CD8-positive, alpha-beta memory T cell (primary cell): Measurements from ENCODE around the gene NAP1L1. TPM values are rescaled to one million over a fixed set of nuclear protein-coding genes. Genes with fewer than 3 reads are reported as not detected.

Experiments used
- CTCF ChIA-PET: fragments of 350-600 bp; sonication (Branson Sonifier 250); formaldehyde crosslinking; loops from one replicate; lab custom pipeline; 2021; ENCODE audit warnings: antibody characterized with exemption; lab: Charles Lee
- POLR2A ChIA-PET: fragments of 350-600 bp; sonication (Branson Sonifier 250); formaldehyde crosslinking; loops from one replicate; lab custom pipeline; 2021; ENCODE audit warnings: antibody characterized with exemption; lab: Charles Lee
- DNase-seq, 5 donors: peaks; one replicate each; pipeline versions ENCODE4 v3.0.0 to v3.0.0-alpha.2; 2020 to 2022; ENCODE audit warnings: mixed read lengths in 1 of 5
- H3K27ac ChIP-seq: one replicate; pipeline ENCODE4 v1.7.0; 2013; ENCODE audit warnings: low read depth, mild to moderate bottlenecking, low read length, moderate library complexity
- H3K27me3 ChIP-seq: 2 replicates; pipeline ENCODE4 v1.7.0; 2013; ENCODE audit warnings: low read length, mild to moderate bottlenecking; ENCODE audit not compliant: insufficient read depth, poor library complexity, severe bottlenecking
- H3K36me3 ChIP-seq: 2 replicates; pipeline ENCODE4 v1.7.0; 2013; ENCODE audit warnings: mild to moderate bottlenecking, low read length, moderate library complexity; ENCODE audit not compliant: insufficient read depth
- H3K4me1 ChIP-seq: 2 replicates; pipeline ENCODE4 v1.7.0; 2013; ENCODE audit warnings: mild to moderate bottlenecking, low read length, moderate library complexity; ENCODE audit not compliant: insufficient read depth
- H3K4me3 ChIP-seq: 2 replicates; pipeline ENCODE4 v1.7.0; 2013; ENCODE audit warnings: mild to moderate bottlenecking, low read length
- H3K9me3 ChIP-seq: 2 replicates; pipeline ENCODE4 v1.7.0; 2013; ENCODE audit warnings: mild to moderate bottlenecking, low read length
- H3K27ac Mint-ChIP-seq, 8 donors: one replicate each; pipeline ENCODE4 v1.8.0; 2020 to 2021; ENCODE audit warnings: mixed read lengths in 8 of 8, mild to moderate bottlenecking in 6 of 8, inconsistent platforms in 3 of 8, moderate library complexity in 3 of 8
- H3K27me3 Mint-ChIP-seq, 2 donors: one replicate each; pipeline ENCODE4 v1.8.0; 2020 to 2021; ENCODE audit warnings: mixed read lengths in 2 of 2, mild to moderate bottlenecking in 1 of 2, moderate library complexity in 1 of 2
- H3K36me3 Mint-ChIP-seq, 3 donors: one replicate each; pipeline ENCODE4 v1.8.0; 2020 to 2021; ENCODE audit warnings: mixed read lengths in 3 of 3, inconsistent platforms in 1 of 3, mild to moderate bottlenecking in 1 of 3
- H3K4me1 Mint-ChIP-seq, 3 donors: one replicate each; pipeline ENCODE4 v1.8.0; 2020 to 2021; ENCODE audit warnings: mixed read lengths in 3 of 3, inconsistent platforms in 1 of 3, mild to moderate bottlenecking in 1 of 3
- H3K4me3 Mint-ChIP-seq, 7 donors: one replicate each; pipeline ENCODE4 v1.8.0; 2020 to 2021; ENCODE audit warnings: mixed read lengths in 7 of 7, mild to moderate bottlenecking in 6 of 7, moderate library complexity in 4 of 7, inconsistent platforms in 2 of 7
- H3K9me3 Mint-ChIP-seq, 5 donors: one replicate each; pipeline ENCODE4 v1.8.0; 2020 to 2022; ENCODE audit warnings: mixed read lengths in 5 of 5, mild to moderate bottlenecking in 3 of 5, moderate library complexity in 2 of 5, inconsistent platforms in 1 of 5
- polyA plus RNA-seq: library from polyadenylated mRNA; unstranded; fragments of 300-500 nt; fragmentation: Illumina TruSeq; gene quantifications from one replicate; pipeline ENCODE4 v1.2.3, GENCODE V29; 2021
- total RNA-seq, 2 experiments: library from RNA; stranded (reverse); gene quantifications; one replicate each; pipeline ENCODE4 v1.2.3, GENCODE V29; 2021

NAP1L1 gene, protein sequence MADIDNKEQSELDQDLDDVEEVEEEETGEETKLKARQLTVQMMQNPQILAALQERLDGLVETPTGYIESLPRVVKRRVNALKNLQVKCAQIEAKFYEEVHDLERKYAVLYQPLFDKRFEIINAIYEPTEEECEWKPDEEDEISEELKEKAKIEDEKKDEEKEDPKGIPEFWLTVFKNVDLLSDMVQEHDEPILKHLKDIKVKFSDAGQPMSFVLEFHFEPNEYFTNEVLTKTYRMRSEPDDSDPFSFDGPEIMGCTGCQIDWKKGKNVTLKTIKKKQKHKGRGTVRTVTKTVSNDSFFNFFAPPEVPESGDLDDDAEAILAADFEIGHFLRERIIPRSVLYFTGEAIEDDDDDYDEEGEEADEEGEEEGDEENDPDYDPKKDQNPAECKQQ
- total RNA-seq (100 to 1,000 TPM; 926 to 964 TPM), polyA plus RNA-seq (166 TPM)

DNA sequence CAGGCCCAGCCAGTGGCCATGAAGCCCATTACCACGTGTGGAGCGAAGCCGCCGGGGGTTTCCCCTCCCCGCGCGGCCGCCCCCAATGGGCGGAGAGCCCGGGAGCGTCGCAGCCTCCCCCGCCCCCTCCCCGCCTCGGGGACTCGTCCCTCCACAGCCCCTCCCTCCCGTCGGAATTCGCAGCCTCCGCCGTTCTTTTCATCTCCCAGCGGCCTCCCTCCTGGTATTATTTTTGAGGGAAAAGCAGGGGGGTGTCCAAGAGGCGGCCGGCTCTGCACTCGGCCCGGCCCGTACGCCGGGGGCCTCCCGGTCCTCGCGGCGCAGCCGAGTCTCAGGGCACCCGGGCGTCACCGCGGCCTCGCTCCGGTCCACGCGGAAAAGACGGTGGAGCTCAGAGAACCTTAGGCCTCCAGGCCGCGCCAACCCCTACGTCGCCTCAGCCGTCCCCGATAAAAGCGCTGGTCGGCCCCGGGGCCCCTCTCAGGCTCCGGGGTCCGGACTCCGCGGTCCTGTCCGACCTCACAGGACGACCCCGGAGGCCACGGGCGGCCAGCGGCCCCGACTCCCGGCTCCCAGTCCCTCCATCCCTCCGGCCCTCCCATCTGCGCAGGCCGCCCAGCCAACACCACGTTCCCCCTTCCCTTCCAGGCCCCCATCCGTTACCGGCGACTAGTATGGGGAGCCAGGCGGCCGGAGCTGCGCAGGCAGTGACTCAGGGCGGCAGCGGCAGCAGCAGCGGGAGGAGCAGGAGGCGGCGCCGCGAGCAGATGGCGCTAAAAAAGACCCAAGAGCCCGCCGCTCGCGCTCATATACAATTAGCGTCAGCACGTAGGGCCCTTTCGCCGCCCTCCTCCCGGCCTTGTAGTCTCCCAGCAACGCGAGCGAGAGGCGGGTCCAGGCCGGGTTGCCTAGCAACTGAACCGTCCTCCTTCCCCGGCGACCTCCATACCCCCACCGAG, at the start of gene NAP1L1:
TSS of gene NAP1L1 (minus strand) at position 782 of the 959 bp plus-strand sequence. CDS start 10,466 bp downstream, outside the sequence.
- ChIA-PET CTCF (interaction anchor here (1.3 kb wide), 1 partner anchor 72 kb away, joined by 3 read pairs; no protein-coding TSS in a partner anchor), POLR2A (interaction anchor here (1.0 to 2.6 kb wide), 5 partner anchors 20 to 573 kb away, joined by 5 to 19 read pairs (median 5); partner anchors contain the start of genes BBS10, KRR1, OSBPL8 and PHLDA1)
- Mint-ChIP-seq H3K9me3 (no peaks in the 10 kb centered on the region), H3K27me3 (peaks cover 0 to 4% of the 10 kb centered on the region in 2 donors), H3K27ac (peak within 1 kb of the TSS; percentile 98 to 100 (median 99)), H3K4me3 (peak within 1 kb of the TSS; percentile 96 to 100 (median 98)), H3K36me3 (peaks cover 0 to 19% (median 0%) of the 10 kb centered on the region in 3 donors), H3K4me1 (peaks cover 50 to 66% (median 59%) of the 10 kb centered on the region in 3 donors)
- Histone ChIP-seq H3K27me3 (no peaks in the 10 kb centered on the region), H3K36me3 (no peaks in the 10 kb centered on the region), H3K4me1 (peaks cover 39% of the 10 kb centered on the region), H3K27ac (peak within 1 kb of the TSS; percentile 97), H3K4me3 (peak within 1 kb of the TSS; percentile 68), H3K9me3 (no peaks in the 10 kb centered on the region)
- DNase-seq, result peak; percentile 94 to 99 (median 96)

DNA sequence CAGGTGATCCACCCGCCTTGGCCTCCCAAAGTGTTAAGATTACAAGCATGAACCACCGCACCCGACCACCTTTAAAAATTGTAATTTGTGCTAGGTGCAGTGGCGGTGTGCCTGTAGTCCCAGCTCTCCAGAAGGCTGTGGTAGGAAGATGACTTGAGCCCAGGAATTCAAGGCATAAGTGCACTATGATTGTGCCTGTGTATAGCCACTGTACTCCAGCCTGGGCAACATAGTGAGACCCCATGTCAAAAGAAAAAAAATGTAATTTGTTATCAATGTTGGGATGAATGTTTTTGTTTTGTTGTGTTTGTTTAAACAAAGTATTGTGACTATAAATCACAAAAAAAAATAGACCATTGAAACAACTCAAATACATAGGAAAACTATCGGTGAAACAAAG, 43.1 kb upstream of the NAP1L1 start:
- DNase-seq, result no peak
- H3K36me3 ChIP-seq, result no peaks in the 10 kb centered on the region
- Mint-ChIP-seq H3K9me3 (no peaks in the 10 kb centered on the region), H3K27me3 (peaks cover 1 to 14% of the 10 kb centered on the region in 2 donors), H3K4me3 (no peak overlapping the region), H3K4me1 (no peaks in the 10 kb centered on the region), H3K36me3 (peaks cover 0 to 3% (median 0%) of the 10 kb centered on the region in 3 donors), H3K27ac (no peak overlapping the region)
- H3K27ac ChIP-seq, result no peak overlapping the region
- ChIA-PET CTCF (no interaction called here), POLR2A (no interaction called here)
- no peaks in the 10 kb centered on the region for H3K9me3 ChIP-seq
- H3K4me3 ChIP-seq, result no peak overlapping the region
- H3K4me1 ChIP-seq, result no peaks in the 10 kb centered on the region
- no peaks in the 10 kb centered on the region for H3K27me3 ChIP-seq

DNA sequence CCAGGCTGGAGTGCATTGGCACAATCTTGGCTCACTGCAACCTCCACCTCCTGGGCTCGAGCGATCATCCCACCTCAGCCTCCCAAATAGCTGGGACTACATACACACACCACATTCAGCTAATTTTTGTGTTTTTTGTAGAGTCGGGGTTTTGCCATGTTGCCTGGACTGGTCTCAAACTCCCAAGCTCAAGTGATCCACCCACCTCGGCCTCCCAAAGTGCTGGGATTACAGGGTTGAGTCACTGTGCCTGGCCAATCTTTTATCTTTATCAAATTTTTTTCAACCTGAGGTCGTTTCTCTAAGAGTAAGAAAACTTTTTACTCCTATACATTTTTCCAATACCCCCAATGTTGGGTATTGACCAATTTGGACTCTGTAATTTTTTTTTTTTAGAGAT, 40.0 kb upstream of the NAP1L1 start:
- ChIA-PET CTCF (no interaction called here), POLR2A (no interaction called here)
- Histone ChIP-seq H3K9me3 (no peaks in the 10 kb centered on the region), H3K27ac (no peak overlapping the region), H3K4me1 (no peaks in the 10 kb centered on the region), H3K4me3 (no peak overlapping the region), H3K27me3 (no peaks in the 10 kb centered on the region), H3K36me3 (no peaks in the 10 kb centered on the region)
- no peak for DNase-seq
- Mint-ChIP-seq H3K36me3 (no peaks in the 10 kb centered on the region), H3K27ac (peak overlapping the region in 2 of 8 donors; percentile 2 to 19), H3K9me3 (no peaks in the 10 kb centered on the region), H3K27me3 (peaks cover 1 to 3% of the 10 kb centered on the region in 2 donors), H3K4me3 (no peak overlapping the region), H3K4me1 (no peaks in the 10 kb centered on the region)

DNA sequence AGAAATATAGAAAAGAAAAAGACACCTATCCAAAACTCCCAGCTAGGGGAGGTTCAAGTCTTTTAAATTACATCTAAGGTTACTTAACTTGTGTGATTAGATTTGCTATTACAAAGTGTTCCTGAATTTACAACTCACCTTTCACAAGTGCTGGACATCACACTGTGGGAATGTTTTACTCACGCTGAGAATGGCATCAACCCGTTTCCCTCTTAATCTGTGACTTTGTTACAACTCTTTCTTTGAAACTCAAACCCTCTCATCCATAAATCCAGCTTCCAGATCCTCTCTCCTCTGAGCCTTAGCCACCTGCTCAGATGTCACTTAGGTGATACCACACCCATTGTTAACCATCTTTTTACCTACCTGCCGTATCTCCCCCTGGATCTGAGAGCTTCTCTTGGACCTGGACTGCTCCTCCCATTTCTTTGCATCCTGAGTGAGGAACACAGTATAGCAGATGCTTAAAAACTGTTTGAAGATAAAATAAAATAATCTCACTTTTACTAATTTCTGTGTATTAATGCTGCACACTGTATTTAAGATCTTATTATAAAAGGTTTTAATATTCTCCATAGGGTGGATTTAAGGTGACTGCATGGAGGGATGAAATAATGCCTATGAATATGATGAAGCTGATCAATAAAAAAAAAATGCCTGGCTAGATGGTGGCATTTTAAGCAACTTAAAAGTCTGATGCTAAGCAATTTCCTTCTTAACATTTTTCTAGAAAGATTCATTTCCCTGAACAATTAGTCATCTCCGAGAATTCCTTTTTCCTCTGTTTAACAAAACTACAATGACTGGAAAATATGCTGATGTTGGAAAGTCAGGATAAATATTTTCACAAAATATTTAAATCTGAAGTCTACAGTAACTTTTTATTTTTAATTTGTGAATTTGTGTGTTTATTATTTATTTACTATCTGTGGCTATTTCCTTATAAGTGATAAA, 39.1 kb upstream of the NAP1L1 start:
- ChIA-PET CTCF (no interaction called here), POLR2A (no interaction called here)
- Mint-ChIP-seq H3K27me3 (peaks cover 1 to 3% of the 10 kb centered on the region in 2 donors), H3K4me1 (no peaks in the 10 kb centered on the region), H3K4me3 (no peak overlapping the region), H3K9me3 (no peaks in the 10 kb centered on the region), H3K27ac (peak overlapping the region in 1 of 8 donors; percentile 19), H3K36me3 (no peaks in the 10 kb centered on the region)
- no peaks in the 10 kb centered on the region for H3K36me3 ChIP-seq
- no peaks in the 10 kb centered on the region for H3K4me1 ChIP-seq
- H3K9me3 ChIP-seq, result no peaks in the 10 kb centered on the region
- no peak for DNase-seq
- no peak overlapping the region for H3K4me3 ChIP-seq
- H3K27ac ChIP-seq, result no peak overlapping the region
- H3K27me3 ChIP-seq, result no peaks in the 10 kb centered on the region

DNA sequence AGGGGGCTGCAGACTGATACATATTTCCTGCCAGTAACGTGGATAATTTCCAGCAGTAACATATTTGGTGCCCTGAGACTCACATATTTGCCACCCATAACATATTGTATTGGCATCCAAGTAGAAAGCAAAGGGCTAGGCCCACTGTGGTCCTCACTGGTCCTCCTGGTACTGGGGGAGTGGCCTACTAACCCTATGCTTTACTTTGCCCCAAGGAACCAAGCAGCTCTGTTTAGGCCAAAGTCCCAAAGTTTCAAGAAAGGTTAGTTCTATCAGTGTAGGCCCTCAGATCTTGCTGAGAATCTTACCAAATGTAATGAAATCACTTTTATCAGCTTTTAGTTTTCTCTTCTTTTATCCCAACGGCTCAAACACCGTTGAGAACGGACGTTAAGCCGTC, 35.4 kb upstream of the NAP1L1 start:
- Histone ChIP-seq H3K9me3 (no peaks in the 10 kb centered on the region), H3K27ac (no peak overlapping the region), H3K27me3 (no peaks in the 10 kb centered on the region), H3K36me3 (no peaks in the 10 kb centered on the region), H3K4me3 (no peak overlapping the region), H3K4me1 (no peaks in the 10 kb centered on the region)
- no peaks in the 10 kb centered on the region for H3K4me1 Mint-ChIP-seq
- DNase-seq, result no peak
- H3K9me3 Mint-ChIP-seq, result no peaks in the 10 kb centered on the region
- H3K36me3 Mint-ChIP-seq, result no peaks in the 10 kb centered on the region
- CTCF ChIA-PET, result no interaction called here
- no peak overlapping the region for H3K27ac Mint-ChIP-seq
- H3K27me3 Mint-ChIP-seq, result no peaks in the 10 kb centered on the region
- POLR2A ChIA-PET, result no interaction called here
- no peak overlapping the region for H3K4me3 Mint-ChIP-seq

DNA sequence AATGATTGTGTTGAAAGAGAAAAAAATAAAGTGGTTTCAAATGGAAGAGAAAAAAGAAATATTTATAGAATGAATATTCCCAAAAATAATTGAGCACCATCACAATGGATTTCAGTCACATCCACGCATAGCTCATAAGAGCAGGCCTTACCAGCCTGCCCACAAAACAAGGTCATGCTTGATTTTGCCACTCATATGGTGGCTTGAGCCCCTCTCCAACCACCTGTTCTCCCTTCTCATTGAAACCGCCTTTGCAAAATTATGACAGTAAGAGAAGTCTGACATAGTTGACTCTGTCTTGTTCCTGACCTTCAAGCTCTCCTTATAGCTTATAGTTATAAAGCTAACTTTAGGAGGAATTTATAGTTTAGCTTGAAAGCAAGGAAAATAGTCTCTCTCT, 33.3 kb upstream of the NAP1L1 start:
- Mint-ChIP-seq H3K4me3 (no peak overlapping the region), H3K9me3 (no peaks in the 10 kb centered on the region), H3K4me1 (no peaks in the 10 kb centered on the region), H3K27me3 (no peaks in the 10 kb centered on the region), H3K36me3 (no peaks in the 10 kb centered on the region), H3K27ac (no peak overlapping the region)
- Histone ChIP-seq H3K36me3 (no peaks in the 10 kb centered on the region), H3K4me3 (no peak overlapping the region), H3K27ac (no peak overlapping the region), H3K9me3 (no peaks in the 10 kb centered on the region), H3K4me1 (no peaks in the 10 kb centered on the region), H3K27me3 (no peaks in the 10 kb centered on the region)
- DNase-seq, result no peak
- POLR2A ChIA-PET, result no interaction called here
- CTCF ChIA-PET, result no interaction called here

DNA sequence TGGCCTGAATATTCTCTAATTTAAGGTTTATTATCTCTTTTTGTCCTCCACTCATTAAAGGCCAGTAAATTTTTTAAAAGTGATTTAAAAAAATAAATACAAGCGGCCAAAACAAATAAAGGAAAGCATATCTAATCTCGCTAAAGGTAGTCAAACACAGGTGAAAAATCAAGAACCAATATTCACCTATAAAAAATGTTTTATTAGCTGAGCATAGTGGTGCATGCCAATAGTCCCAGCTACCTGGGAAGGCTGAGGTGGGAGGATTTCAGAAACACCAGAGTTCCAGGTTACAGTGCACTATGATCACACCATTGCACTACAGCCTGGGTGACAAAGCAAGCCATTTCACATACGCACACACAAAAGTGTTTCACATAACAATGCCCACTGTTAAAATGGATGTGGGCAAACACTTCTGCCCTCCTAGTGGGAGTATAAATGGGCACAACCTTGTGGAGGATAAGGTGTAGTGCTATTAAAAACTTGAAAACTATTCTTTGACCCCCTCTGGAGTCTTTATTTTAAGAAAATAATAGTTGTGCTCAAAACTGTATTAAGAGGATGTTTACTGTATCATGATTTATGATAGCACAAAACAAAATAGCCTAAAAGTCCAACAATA, 32.7 kb upstream of the NAP1L1 start:
- no peaks in the 10 kb centered on the region for H3K27me3 ChIP-seq
- no peak overlapping the region for H3K27ac ChIP-seq
- H3K9me3 Mint-ChIP-seq, result no peaks in the 10 kb centered on the region
- no peak overlapping the region for H3K4me3 Mint-ChIP-seq
- no peaks in the 10 kb centered on the region for H3K36me3 Mint-ChIP-seq
- H3K27me3 Mint-ChIP-seq, result no peaks in the 10 kb centered on the region
- ChIA-PET CTCF (no interaction called here), POLR2A (no interaction called here)
- no peaks in the 10 kb centered on the region for H3K4me1 Mint-ChIP-seq
- H3K4me3 ChIP-seq, result no peak overlapping the region
- no peaks in the 10 kb centered on the region for H3K36me3 ChIP-seq
- DNase-seq, result no peak
- no peaks in the 10 kb centered on the region for H3K9me3 ChIP-seq
- no peaks in the 10 kb centered on the region for H3K4me1 ChIP-seq
- H3K27ac Mint-ChIP-seq, result no peak overlapping the region
